Measurements from ENCODE around the gene NLGN1.

DNA sequence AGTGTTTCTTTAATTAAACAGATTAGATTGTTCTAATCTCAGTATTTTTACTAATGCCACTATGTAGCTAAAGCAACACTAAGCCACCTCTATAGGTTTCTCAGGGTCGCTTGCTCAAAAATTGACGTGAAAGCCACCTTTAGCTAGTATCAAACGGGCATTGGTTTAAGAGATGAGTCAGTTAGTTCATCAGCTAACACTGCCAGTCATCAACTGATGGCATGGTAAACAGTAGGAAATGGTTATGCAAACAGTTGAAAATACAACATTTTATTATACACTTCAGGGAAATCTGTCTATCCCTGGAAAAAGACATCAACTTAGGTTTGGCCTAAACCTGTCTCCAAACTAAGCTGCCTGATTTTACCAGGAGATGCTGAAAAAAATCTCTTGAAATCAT, 879.3 kb downstream of the NLGN1 start:
- TF ChIP-seq, protein P1, sequence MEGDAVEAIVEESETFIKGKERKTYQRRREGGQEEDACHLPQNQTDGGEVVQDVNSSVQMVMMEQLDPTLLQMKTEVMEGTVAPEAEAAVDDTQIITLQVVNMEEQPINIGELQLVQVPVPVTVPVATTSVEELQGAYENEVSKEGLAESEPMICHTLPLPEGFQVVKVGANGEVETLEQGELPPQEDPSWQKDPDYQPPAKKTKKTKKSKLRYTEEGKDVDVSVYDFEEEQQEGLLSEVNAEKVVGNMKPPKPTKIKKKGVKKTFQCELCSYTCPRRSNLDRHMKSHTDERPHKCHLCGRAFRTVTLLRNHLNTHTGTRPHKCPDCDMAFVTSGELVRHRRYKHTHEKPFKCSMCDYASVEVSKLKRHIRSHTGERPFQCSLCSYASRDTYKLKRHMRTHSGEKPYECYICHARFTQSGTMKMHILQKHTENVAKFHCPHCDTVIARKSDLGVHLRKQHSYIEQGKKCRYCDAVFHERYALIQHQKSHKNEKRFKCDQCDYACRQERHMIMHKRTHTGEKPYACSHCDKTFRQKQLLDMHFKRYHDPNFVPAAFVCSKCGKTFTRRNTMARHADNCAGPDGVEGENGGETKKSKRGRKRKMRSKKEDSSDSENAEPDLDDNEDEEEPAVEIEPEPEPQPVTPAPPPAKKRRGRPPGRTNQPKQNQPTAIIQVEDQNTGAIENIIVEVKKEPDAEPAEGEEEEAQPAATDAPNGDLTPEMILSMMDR (IDR thresholded peaks at IDR 0.05): no peak
- no peak for TF ChIP-seq POLR2A (IDR thresholded peaks at IDR 0.05)
